ENCODE measurements around the gene KRTAP19-8. TPM values are rescaled to one million over a fixed set of nuclear protein-coding genes. Genes with fewer than 3 reads are reported as not detected.

The KRTAP19-8 gene, protein sequence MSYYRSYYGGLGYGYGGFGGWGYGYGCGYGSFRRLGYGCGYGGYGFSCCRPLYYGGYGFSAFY
- total RNA-seq, result not detected in 2 replicates

GRCh38 chr21:31038376-31038775 is at the start of gene KRTAP19-8:
Gene KRTAP19-8, minus strand, starts transcription at chr21:31038476. Its CDS starts 33 bp downstream, at chr21:31038443.

Other genes with a start within 250 kb of the KRTAP19-8 start
- not detected in 2 replicates for gene KRTAP8-1, start 225.2 kb downstream of the KRTAP19-8 start, total RNA-seq
- not detected in 2 replicates for gene KRTAP7-1, start 208.7 kb downstream of the KRTAP19-8 start, total RNA-seq
- not detected in 2 replicates for gene KRTAP11-1, start 156.9 kb downstream of the KRTAP19-8 start, total RNA-seq